GM12878 (cell line): Measurements from ENCODE around the gene PIK3R2. TPM values are rescaled to one million over a fixed set of nuclear protein-coding genes. Genes with fewer than 3 reads are reported as not detected.
A peak's percentile ranks its signal among the peaks of the same experiment; 100 is the strongest.

ENCODE experiments used
- CREB1 ChIP-seq: IDR thresholded peaks from 2 replicates; pipeline ENCODE4 v1.6.1; 2012; ENCODE audit warnings: low read depth, mild to moderate bottlenecking, inconsistent platforms
- HDGF ChIP-seq: fragments of 450-650 bp; IDR thresholded peaks from 2 replicates; pipeline ENCODE4 v1.6.1; 2016; ENCODE audit warnings: antibody characterized with exemption
- IKZF2 ChIP-seq, 2 experiments: fragments of 450-650 bp; IDR thresholded peaks; 2 replicates each; pipeline ENCODE4 v1.6.1; 2017; ENCODE audit warnings: mild to moderate bottlenecking in 2 of 2, moderate library complexity in 2 of 2
- JUNB ChIP-seq: IDR thresholded peaks from 2 replicates; pipeline ENCODE4 v1.6.1; 2016; ENCODE audit warnings: antibody characterized with exemption, mild to moderate bottlenecking
- MXI1 ChIP-seq: fragments of 150-350 bp; IDR thresholded peaks from 2 replicates; pipeline ENCODE4 v1.6.1; 2011; ENCODE audit warnings: low read depth, mild to moderate bottlenecking, inconsistent platforms, low read length, improper control_type of control experiment
- MYB ChIP-seq: fragments of 150-350 bp; IDR thresholded peaks from 2 replicates; pipeline ENCODE4 v1.6.1; 2014; ENCODE audit warnings: mild to moderate bottlenecking, low read depth, low read length, borderline replicate concordance
- MYC ChIP-seq: IDR thresholded peaks from 2 replicates; pipeline ENCODE4 v1.6.1; 2011; ENCODE audit warnings: mild to moderate bottlenecking, low read length, moderate library complexity, inconsistent platforms; ENCODE audit not compliant: insufficient read depth, insufficient replicate concordance, insufficient read length, severe bottlenecking
- NRF1 ChIP-seq: conservative IDR thresholded peaks from 2 replicates; pipeline ENCODE4 v1.6.1; 2011; ENCODE audit warnings: mild to moderate bottlenecking, low read depth, low read length, improper control_type of control experiment
- POLR2AphosphoS2 ChIP-seq: IDR thresholded peaks from 2 replicates; pipeline ENCODE4 v1.6.1; 2011; ENCODE audit warnings: low read depth, mild to moderate bottlenecking, low read length, improper control_type of control experiment, moderate library complexity
- RAD51 ChIP-seq: fragments of 450-650 bp; IDR thresholded peaks from 2 replicates; pipeline ENCODE4 v1.6.1; 2016; ENCODE audit warnings: moderate library complexity, mild to moderate bottlenecking, inconsistent platforms
- SMAD1 ChIP-seq: fragments of 450-650 bp; IDR thresholded peaks from 2 replicates; pipeline ENCODE4 v1.6.1; 2018; ENCODE audit warnings: mild to moderate bottlenecking, low read depth; ENCODE audit not compliant: partially characterized antibody
- ZZZ3 ChIP-seq: IDR thresholded peaks from 2 replicates; pipeline ENCODE4 v1.6.1; 2011; ENCODE audit warnings: low read depth; ENCODE audit not compliant: control insufficient read depth, insufficient read length
- polyA plus RNA-seq, 11 experiments: library from polyadenylated mRNA; depleted of rRNA in 4 of 11; unstranded in 6 of 11; stranded (reverse) in 5 of 11; fragments of >200 nt; fragmentation: Nextera tagmentation in 4 of 11; fragmentation: Illumina TruSeq in 1 of 11; extraction: Ambion mirVana in 4 of 11; extraction: Trizol in 1 of 11; gene quantifications; 1 replicate in 1 of 11; 2 replicates in 10 of 11; pipeline versions ENCODE4 v1.2.1 to v1.2.3, GENCODE V29; 2011 to 2016; ENCODE audit warnings: inconsistent platforms in 2 of 11, missing spikeins in 2 of 11, low read depth in 1 of 11
- total RNA-seq, 4 experiments: library from RNA; depleted of rRNA in 3 of 4; stranded (reverse); fragments of >200 nt in 3 of 4; fragmentation: Illumina TruSeq in 1 of 4; extraction: Trizol in 1 of 4; gene quantifications; 2 replicates each; pipeline versions ENCODE4 v1.2.1 to v1.2.3, GENCODE V29; 2013 to 2021
- TF ChIP-seq, protein P1 (sequence below): IDR thresholded peaks from 2 replicates; pipeline ENCODE4 v1.6.1; 2012; ENCODE audit warnings: low read depth, low read length, improper control_type of control experiment
- TF ChIP-seq, protein P2 (sequence below): IDR thresholded peaks from 2 replicates; pipeline ENCODE4 v1.6.1; 2012; ENCODE audit warnings: low read length, inconsistent platforms
- TF ChIP-seq, protein P3 (sequence below): IDR thresholded peaks from 2 replicates; pipeline ENCODE4 v1.6.1; 2012; ENCODE audit warnings: low read depth, low read length, improper control_type of control experiment
- TF ChIP-seq, protein P4 (sequence below): fragments of 450-650 bp; IDR thresholded peaks from 2 replicates; pipeline ENCODE4 v1.6.1; 2017; ENCODE audit warnings: mild to moderate bottlenecking
- TF ChIP-seq, protein P5 (sequence below): IDR thresholded peaks from 2 replicates; pipeline ENCODE4 v1.6.1; 2012; ENCODE audit warnings: improper control_type of control experiment, low read depth, low read length; ENCODE audit not compliant: insufficient replicate concordance
- TF ChIP-seq, protein P6 (sequence below): fragments of 150-350 bp; IDR thresholded peaks from 2 replicates; pipeline ENCODE4 v1.6.1; 2014; ENCODE audit warnings: mild to moderate bottlenecking, low read depth, low read length

The PIK3R2 gene
- total and polyA plus RNA-seq, 10 of the 15 experiments (the other 5 are each of a cell fraction or from before 2014, with no cell fraction given): 0.26 to 22.6 (median 2.5) TPM

DNA sequence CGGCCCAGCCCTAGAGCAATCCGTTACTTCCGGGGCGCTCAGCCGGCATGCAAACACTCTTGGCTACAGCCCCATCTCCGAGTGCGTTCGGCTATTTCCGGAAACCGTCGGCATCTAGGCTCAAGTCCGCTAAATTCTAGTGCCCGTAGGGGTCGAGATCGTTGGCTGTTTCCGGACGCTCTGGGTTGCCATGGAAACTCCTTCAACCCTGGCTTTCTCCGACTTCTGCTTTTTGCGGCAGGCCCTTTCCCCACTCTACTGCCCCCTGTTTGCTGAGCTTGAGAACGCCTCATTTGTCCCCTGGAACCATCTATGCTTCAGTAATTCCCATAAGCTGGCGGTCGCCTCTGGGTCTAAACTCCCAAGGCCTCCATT is 534 bp upstream of the PIK3R2 start (continued):
- TF ChIP-seq JUNB (no peak), SMAD1 (no peak), NRF1 (no peak), CREB1 (peak; percentile 17; the same call in 1 of the 2 replicates), MYB (no peak), RAD51 (no peak), MXI1 (peak; percentile 90), HDGF (no peak), ZZZ3 (no peak), POLR2AphosphoS2 (0 out of 2 replicates have a peak, but pooled peaks have one; percentile 36), IKZF2 (IDR thresholded peaks at IDR 0.05) (no peak; a peak in 1 of 4 replicates), MYC (no peak)
- TF ChIP-seq, protein P1, sequence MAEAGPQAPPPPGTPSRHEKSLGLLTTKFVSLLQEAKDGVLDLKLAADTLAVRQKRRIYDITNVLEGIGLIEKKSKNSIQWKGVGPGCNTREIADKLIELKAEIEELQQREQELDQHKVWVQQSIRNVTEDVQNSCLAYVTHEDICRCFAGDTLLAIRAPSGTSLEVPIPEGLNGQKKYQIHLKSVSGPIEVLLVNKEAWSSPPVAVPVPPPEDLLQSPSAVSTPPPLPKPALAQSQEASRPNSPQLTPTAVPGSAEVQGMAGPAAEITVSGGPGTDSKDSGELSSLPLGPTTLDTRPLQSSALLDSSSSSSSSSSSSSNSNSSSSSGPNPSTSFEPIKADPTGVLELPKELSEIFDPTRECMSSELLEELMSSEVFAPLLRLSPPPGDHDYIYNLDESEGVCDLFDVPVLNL: no peak
- TF ChIP-seq, protein P2, sequence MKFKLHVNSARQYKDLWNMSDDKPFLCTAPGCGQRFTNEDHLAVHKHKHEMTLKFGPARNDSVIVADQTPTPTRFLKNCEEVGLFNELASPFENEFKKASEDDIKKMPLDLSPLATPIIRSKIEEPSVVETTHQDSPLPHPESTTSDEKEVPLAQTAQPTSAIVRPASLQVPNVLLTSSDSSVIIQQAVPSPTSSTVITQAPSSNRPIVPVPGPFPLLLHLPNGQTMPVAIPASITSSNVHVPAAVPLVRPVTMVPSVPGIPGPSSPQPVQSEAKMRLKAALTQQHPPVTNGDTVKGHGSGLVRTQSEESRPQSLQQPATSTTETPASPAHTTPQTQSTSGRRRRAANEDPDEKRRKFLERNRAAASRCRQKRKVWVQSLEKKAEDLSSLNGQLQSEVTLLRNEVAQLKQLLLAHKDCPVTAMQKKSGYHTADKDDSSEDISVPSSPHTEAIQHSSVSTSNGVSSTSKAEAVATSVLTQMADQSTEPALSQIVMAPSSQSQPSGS: no peak
- TF ChIP-seq, protein P3, sequence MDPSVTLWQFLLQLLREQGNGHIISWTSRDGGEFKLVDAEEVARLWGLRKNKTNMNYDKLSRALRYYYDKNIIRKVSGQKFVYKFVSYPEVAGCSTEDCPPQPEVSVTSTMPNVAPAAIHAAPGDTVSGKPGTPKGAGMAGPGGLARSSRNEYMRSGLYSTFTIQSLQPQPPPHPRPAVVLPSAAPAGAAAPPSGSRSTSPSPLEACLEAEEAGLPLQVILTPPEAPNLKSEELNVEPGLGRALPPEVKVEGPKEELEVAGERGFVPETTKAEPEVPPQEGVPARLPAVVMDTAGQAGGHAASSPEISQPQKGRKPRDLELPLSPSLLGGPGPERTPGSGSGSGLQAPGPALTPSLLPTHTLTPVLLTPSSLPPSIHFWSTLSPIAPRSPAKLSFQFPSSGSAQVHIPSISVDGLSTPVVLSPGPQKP: peak; percentile 56
- TF ChIP-seq, protein P4, sequence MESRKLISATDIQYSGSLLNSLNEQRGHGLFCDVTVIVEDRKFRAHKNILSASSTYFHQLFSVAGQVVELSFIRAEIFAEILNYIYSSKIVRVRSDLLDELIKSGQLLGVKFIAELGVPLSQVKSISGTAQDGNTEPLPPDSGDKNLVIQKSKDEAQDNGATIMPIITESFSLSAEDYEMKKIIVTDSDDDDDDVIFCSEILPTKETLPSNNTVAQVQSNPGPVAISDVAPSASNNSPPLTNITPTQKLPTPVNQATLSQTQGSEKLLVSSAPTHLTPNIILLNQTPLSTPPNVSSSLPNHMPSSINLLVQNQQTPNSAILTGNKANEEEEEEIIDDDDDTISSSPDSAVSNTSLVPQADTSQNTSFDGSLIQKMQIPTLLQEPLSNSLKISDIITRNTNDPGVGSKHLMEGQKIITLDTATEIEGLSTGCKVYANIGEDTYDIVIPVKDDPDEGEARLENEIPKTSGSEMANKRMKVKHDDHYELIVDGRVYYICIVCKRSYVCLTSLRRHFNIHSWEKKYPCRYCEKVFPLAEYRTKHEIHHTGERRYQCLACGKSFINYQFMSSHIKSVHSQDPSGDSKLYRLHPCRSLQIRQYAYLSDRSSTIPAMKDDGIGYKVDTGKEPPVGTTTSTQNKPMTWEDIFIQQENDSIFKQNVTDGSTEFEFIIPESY: no peak
- TF ChIP-seq, protein P5, sequence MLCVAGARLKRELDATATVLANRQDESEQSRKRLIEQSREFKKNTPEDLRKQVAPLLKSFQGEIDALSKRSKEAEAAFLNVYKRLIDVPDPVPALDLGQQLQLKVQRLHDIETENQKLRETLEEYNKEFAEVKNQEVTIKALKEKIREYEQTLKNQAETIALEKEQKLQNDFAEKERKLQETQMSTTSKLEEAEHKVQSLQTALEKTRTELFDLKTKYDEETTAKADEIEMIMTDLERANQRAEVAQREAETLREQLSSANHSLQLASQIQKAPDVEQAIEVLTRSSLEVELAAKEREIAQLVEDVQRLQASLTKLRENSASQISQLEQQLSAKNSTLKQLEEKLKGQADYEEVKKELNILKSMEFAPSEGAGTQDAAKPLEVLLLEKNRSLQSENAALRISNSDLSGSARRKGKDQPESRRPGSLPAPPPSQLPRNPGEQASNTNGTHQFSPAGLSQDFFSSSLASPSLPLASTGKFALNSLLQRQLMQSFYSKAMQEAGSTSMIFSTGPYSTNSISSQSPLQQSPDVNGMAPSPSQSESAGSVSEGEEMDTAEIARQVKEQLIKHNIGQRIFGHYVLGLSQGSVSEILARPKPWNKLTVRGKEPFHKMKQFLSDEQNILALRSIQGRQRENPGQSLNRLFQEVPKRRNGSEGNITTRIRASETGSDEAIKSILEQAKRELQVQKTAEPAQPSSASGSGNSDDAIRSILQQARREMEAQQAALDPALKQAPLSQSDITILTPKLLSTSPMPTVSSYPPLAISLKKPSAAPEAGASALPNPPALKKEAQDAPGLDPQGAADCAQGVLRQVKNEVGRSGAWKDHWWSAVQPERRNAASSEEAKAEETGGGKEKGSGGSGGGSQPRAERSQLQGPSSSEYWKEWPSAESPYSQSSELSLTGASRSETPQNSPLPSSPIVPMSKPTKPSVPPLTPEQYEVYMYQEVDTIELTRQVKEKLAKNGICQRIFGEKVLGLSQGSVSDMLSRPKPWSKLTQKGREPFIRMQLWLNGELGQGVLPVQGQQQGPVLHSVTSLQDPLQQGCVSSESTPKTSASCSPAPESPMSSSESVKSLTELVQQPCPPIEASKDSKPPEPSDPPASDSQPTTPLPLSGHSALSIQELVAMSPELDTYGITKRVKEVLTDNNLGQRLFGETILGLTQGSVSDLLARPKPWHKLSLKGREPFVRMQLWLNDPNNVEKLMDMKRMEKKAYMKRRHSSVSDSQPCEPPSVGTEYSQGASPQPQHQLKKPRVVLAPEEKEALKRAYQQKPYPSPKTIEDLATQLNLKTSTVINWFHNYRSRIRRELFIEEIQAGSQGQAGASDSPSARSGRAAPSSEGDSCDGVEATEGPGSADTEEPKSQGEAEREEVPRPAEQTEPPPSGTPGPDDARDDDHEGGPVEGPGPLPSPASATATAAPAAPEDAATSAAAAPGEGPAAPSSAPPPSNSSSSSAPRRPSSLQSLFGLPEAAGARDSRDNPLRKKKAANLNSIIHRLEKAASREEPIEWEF: no peak
- TF ChIP-seq, protein P6, sequence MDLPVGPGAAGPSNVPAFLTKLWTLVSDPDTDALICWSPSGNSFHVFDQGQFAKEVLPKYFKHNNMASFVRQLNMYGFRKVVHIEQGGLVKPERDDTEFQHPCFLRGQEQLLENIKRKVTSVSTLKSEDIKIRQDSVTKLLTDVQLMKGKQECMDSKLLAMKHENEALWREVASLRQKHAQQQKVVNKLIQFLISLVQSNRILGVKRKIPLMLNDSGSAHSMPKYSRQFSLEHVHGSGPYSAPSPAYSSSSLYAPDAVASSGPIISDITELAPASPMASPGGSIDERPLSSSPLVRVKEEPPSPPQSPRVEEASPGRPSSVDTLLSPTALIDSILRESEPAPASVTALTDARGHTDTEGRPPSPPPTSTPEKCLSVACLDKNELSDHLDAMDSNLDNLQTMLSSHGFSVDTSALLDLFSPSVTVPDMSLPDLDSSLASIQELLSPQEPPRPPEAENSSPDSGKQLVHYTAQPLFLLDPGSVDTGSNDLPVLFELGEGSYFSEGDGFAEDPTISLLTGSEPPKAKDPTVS: no peak
